ENCODE measurements around the gene RPS6KA5.
"Not testable (repeated sequence)": the region's sequence is repeated elsewhere in the genome, so short reads cannot be mapped to it uniquely, and the experiment has no call there.

Gene RPS6KA5

GRCh38 chr14:90986510-90986909, 73.9 kb downstream of the RPS6KA5 start:
- no peak for DNase-seq (ENCODE audit: low read depth in 2 of 2)

- no peak for DNase-seq (ENCODE audit: low read depth in 2 of 2)
Observed at GRCh38 chr14:90985601-90986242, 74.7 kb downstream of the RPS6KA5 start.

GRCh38 chr14:90983560-90983959, 76.9 kb downstream of the RPS6KA5 start:
- no peak for DNase-seq (ENCODE audit: low read depth in 2 of 2)

- no peak for DNase-seq (ENCODE audit: low read depth in 2 of 2)
Observed at GRCh38 chr14:90981636-90982035, 78.8 kb downstream of the RPS6KA5 start.

- DNase-seq (ENCODE audit: low read depth in 2 of 2) = not testable (repeated sequence)
Observed at GRCh38 chr14:90980636-90981035, 79.8 kb downstream of the RPS6KA5 start.

- DNase-seq (ENCODE audit: low read depth in 2 of 2) = no peak
Observed at GRCh38 chr14:90979515-90979914, 80.9 kb downstream of the RPS6KA5 start.

- DNase-seq (ENCODE audit: low read depth in 2 of 2) = no peak
Observed at GRCh38 chr14:90976101-90976500, 84.3 kb downstream of the RPS6KA5 start.

- DNase-seq (ENCODE audit: low read depth in 2 of 2) = no peak
Observed at GRCh38 chr14:90971687-90972086, 88.8 kb downstream of the RPS6KA5 start.

- no peak for DNase-seq (ENCODE audit: low read depth in 2 of 2)
Observed at GRCh38 chr14:90970167-90970600, 90.3 kb downstream of the RPS6KA5 start.

GRCh38 chr14:90969531-90970166, 90.8 kb downstream of the RPS6KA5 start:
- no peak for DNase-seq (ENCODE audit: low read depth in 2 of 2)

GRCh38 chr14:90968025-90968424, 92.4 kb downstream of the RPS6KA5 start:
- DNase-seq (ENCODE audit: low read depth in 2 of 2) = no peak

GRCh38 chr14:90966493-90966892, 93.9 kb downstream of the RPS6KA5 start:
- no peak for DNase-seq (ENCODE audit: low read depth in 2 of 2)

GRCh38 chr14:90965765-90966164, 94.7 kb downstream of the RPS6KA5 start:
- DNase-seq (ENCODE audit: low read depth in 2 of 2) = no peak

GRCh38 chr14:90963343-90963742, 97.1 kb downstream of the RPS6KA5 start:
- no peak for DNase-seq (ENCODE audit: low read depth in 2 of 2)

- no peak for DNase-seq (ENCODE audit: low read depth in 2 of 2)
Observed at GRCh38 chr14:90962505-90963109, 97.8 kb downstream of the RPS6KA5 start.

GRCh38 chr14:90960818-90961217, 99.6 kb downstream of the RPS6KA5 start:
- DNase-seq (ENCODE audit: low read depth in 2 of 2) = no peak

- DNase-seq (ENCODE audit: low read depth in 2 of 2) = no peak
Observed at GRCh38 chr14:90959344-90959743, 101.1 kb downstream of the RPS6KA5 start.

GRCh38 chr14:90956273-90956672, 104.2 kb downstream of the RPS6KA5 start:
- DNase-seq (ENCODE audit: low read depth in 2 of 2) = no peak

GRCh38 chr14:90953643-90954042, 106.8 kb downstream of the RPS6KA5 start:
- DNase-seq (ENCODE audit: low read depth in 2 of 2) = not testable (repeated sequence)

GRCh38 chr14:90943367-90943766, 117.1 kb downstream of the RPS6KA5 start:
- no peak for DNase-seq (ENCODE audit: low read depth in 2 of 2)

- no peak for DNase-seq (ENCODE audit: low read depth in 2 of 2)
Observed at GRCh38 chr14:90942511-90942910, 117.9 kb downstream of the RPS6KA5 start.

- no peak for DNase-seq (ENCODE audit: low read depth in 2 of 2)
Observed at GRCh38 chr14:90941706-90942105, 118.7 kb downstream of the RPS6KA5 start.

- no peak for DNase-seq (ENCODE audit: low read depth in 2 of 2)
Observed at GRCh38 chr14:90940318-90940962, 120.0 kb downstream of the RPS6KA5 start.

Measured in stimulated activated CD8-positive, alpha-beta memory T cell treated with anti-CD3 and anti-CD28 coated beads, Interleukin-15, amount 100 ng/mL, for 48 hours (primary cell).